ENCODE results near the gene NPEPPS.
A peak's percentile ranks its signal among the peaks of the same experiment; 100 is the strongest.

Gene NPEPPS

DNA sequence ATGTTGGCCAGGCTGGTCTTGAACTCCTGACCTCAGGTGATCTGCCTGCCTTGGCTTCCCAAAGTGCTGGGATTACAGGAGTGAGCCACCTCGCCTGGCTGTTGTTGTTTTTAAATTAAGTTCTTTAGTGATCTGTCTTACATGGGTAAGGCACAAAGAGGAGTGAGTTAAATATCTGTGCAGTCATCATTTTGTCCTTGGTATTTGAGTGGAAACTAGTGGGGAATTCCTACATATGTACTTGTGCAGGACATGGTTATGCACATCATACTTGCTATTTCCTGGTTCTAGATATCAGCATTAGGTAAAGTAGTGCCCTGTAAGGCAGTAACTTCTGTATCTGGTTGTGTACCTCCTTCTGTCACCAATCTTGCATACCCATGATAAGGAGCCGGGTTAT lies 122.5 kb downstream of the NPEPPS start:
- no peak overlapping the region for H2AFZ ChIP-seq (ENCODE audit: low read depth)
- peaks cover 26% of the 10 kb centered on the region; the same call in 1 of the 2 replicates for H3K36me3 ChIP-seq (ENCODE audit: insufficient read depth)
- no peak overlapping the region for H3K4me3 ChIP-seq (IDR thresholded peaks at IDR 0.05; ENCODE audit: insufficient read depth, low read depth, low read length)
- peak overlapping the region; percentile 74 for H3K4me2 ChIP-seq
- H3K79me2 ChIP-seq (ENCODE audit: insufficient read depth, low read depth), result peaks cover 79% of the 10 kb centered on the region
- TF ChIP-seq, protein P1, sequence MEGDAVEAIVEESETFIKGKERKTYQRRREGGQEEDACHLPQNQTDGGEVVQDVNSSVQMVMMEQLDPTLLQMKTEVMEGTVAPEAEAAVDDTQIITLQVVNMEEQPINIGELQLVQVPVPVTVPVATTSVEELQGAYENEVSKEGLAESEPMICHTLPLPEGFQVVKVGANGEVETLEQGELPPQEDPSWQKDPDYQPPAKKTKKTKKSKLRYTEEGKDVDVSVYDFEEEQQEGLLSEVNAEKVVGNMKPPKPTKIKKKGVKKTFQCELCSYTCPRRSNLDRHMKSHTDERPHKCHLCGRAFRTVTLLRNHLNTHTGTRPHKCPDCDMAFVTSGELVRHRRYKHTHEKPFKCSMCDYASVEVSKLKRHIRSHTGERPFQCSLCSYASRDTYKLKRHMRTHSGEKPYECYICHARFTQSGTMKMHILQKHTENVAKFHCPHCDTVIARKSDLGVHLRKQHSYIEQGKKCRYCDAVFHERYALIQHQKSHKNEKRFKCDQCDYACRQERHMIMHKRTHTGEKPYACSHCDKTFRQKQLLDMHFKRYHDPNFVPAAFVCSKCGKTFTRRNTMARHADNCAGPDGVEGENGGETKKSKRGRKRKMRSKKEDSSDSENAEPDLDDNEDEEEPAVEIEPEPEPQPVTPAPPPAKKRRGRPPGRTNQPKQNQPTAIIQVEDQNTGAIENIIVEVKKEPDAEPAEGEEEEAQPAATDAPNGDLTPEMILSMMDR (conservative IDR thresholded peaks at IDR 0.05; ENCODE audit: low read depth, low read length), result no peak
- no peak overlapping the region for H3K27ac ChIP-seq
- peaks cover 74% of the 10 kb centered on the region for H3K4me1 ChIP-seq (ENCODE audit: low read depth, poor library complexity, severe bottlenecking)
- H4K20me1 ChIP-seq (ENCODE audit: insufficient read depth), result peaks cover 18% of the 10 kb centered on the region
- H3K9ac ChIP-seq, result no peak overlapping the region
- no peaks in the 10 kb centered on the region for H3K27me3 ChIP-seq (ENCODE audit: insufficient read depth, low read depth)

DNA sequence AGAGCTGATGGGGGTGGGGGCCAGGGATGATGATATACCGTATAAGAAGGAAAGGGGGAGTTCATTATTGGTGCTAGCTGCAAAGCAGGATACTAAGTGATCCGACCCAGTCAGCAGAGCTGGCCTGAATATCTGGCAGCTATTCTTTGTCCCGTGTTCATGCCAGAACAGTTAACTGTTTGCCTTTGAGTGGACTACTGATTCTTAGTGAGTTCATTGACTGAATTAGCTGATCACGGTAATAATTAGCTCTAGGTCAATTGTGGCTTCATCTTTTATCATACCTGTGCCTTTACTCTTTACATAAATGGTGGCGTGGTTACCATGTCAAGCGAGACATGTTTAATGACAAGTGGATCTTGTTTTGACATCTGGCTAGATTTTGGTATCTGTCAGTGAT lies 124.1 kb downstream of the NPEPPS start:
- TF ChIP-seq, protein P1 (conservative IDR thresholded peaks at IDR 0.05; ENCODE audit: low read depth, low read length), result no peak
- peaks cover 29% of the 10 kb centered on the region; the same call in 1 of the 2 replicates for H3K36me3 ChIP-seq (ENCODE audit: insufficient read depth)
- H3K4me2 ChIP-seq, result no peak overlapping the region; the same call in 1 of the 2 replicates
- no peak overlapping the region for H2AFZ ChIP-seq (ENCODE audit: low read depth)
- H3K4me3 ChIP-seq (IDR thresholded peaks at IDR 0.05; ENCODE audit: insufficient read depth, low read depth, low read length), result no peak overlapping the region
- H3K27me3 ChIP-seq (ENCODE audit: insufficient read depth, low read depth), result no peaks in the 10 kb centered on the region
- no peak overlapping the region for H3K9ac ChIP-seq
- peaks cover 84% of the 10 kb centered on the region for H3K79me2 ChIP-seq (ENCODE audit: insufficient read depth, low read depth)
- peaks cover 18% of the 10 kb centered on the region for H4K20me1 ChIP-seq (ENCODE audit: insufficient read depth)
- peaks cover 87% of the 10 kb centered on the region for H3K4me1 ChIP-seq (ENCODE audit: low read depth, poor library complexity, severe bottlenecking)
- H3K27ac ChIP-seq, result no peak overlapping the region; the same call in 1 of the 2 replicates

DNA sequence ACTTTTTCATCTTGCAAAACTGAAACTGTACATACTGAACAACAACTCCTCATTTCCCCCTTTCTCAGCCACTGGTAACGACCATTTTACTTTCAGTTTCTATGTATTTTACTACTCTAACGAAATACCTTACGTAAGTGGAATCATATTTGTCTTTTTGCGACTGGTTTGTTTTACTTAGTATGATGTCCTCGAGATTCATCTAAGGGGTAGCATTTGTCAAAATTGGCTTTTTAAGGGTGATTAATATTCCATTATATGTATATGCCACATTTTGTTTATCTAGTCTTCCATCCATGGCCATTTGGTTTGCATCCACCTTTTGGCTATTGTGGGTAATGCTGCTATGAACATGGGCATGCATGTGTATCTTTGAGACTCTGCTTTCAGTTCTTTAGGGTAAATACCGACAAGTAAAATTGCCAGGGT lies 129.2 kb downstream of the NPEPPS start:
- H3K27me3 ChIP-seq (ENCODE audit: insufficient read depth, low read depth), result no peaks in the 10 kb centered on the region
- H4K20me1 ChIP-seq (ENCODE audit: insufficient read depth), result peaks cover 13% of the 10 kb centered on the region; the same call in 1 of the 2 replicates
- H2AFZ ChIP-seq (ENCODE audit: low read depth), result no peak overlapping the region
- H3K36me3 ChIP-seq (ENCODE audit: insufficient read depth), result peaks cover 45% of the 10 kb centered on the region; the same call in 1 of the 2 replicates
- H3K27ac ChIP-seq, result peak overlapping the region; percentile 46; the same call in 1 of the 2 replicates
- peaks cover 70% of the 10 kb centered on the region for H3K79me2 ChIP-seq (ENCODE audit: insufficient read depth, low read depth)
- peak overlapping the region; percentile 52 for H3K4me2 ChIP-seq
- peaks cover 85% of the 10 kb centered on the region for H3K4me1 ChIP-seq (ENCODE audit: low read depth, poor library complexity, severe bottlenecking)
- no peak overlapping the region for H3K9ac ChIP-seq
- TF ChIP-seq, protein P1 (conservative IDR thresholded peaks at IDR 0.05; ENCODE audit: low read depth, low read length), result peak; percentile 24; the same call in 1 of the 2 replicates
- no peak overlapping the region for H3K4me3 ChIP-seq (IDR thresholded peaks at IDR 0.05; ENCODE audit: insufficient read depth, low read depth, low read length)

DNA sequence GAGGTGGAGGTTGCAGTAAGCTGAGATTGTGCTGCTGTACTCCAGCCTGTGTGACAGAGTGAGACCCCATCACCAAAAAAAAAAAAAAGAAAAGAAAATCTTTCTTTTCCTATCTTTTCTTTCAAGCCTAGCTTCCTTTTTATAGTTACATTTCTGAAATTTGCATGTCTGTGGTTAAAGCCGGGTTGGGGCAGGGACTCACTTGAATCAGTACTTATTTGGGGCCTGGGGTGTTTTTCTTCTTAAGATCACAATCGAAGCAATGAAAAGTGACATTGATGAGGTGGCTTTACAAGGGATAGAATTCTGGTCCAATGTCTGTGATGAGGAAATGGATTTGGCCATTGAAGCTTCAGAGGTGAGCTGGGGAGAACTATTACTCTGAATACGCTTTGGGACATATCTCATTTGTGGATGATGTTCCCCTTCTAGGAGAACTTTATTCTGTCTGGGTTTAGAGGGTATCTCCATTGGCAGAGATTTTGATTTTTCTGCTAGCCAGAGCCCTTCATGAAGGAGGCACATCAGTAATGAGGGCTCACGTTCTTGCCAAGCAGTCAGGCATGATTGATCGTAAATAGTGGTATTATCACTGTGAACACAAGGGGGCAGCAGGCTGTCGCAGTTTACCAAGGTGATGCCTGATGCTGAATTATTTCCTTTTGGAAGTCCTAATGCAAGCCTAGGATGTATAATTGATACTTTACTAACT lies 133.2 kb downstream of the NPEPPS start:
- Histone ChIP-seq H3K36me3 (ENCODE audit: insufficient read depth) (peaks cover 57% of the 10 kb centered on the region), H3K9ac (no peak overlapping the region), H3K27me3 (ENCODE audit: insufficient read depth, low read depth) (no peaks in the 10 kb centered on the region), H3K4me1 (ENCODE audit: low read depth, poor library complexity, severe bottlenecking) (peaks cover 67% of the 10 kb centered on the region), H3K27ac (no peak overlapping the region), H3K4me3 (IDR thresholded peaks at IDR 0.05; ENCODE audit: insufficient read depth, low read depth, low read length) (no peak overlapping the region), H3K79me2 (ENCODE audit: insufficient read depth, low read depth) (peaks cover 40% of the 10 kb centered on the region), H2AFZ (ENCODE audit: low read depth) (no peak overlapping the region), H4K20me1 (ENCODE audit: insufficient read depth) (0 out of 2 replicates have a peak, but pooled peaks cover 5% of the 10 kb centered on the region), H3K4me2 (no peak overlapping the region)
- TF ChIP-seq, protein P1 (conservative IDR thresholded peaks at IDR 0.05; ENCODE audit: low read depth, low read length), result peak; percentile 82

Data from KMS-11 (cell line).